D341Med (cell line): ENCODE results near the gene QPCT.
"Not testable (repeated sequence)": the region's sequence is repeated elsewhere in the genome, so short reads cannot be mapped to it uniquely, and the experiment has no call there.

ENCODE experiments used
- DNase-seq: peaks from one replicate; pipeline ENCODE4 v3.0.0; 2012; ENCODE audit warnings: low spot score

Gene QPCT

DNA sequence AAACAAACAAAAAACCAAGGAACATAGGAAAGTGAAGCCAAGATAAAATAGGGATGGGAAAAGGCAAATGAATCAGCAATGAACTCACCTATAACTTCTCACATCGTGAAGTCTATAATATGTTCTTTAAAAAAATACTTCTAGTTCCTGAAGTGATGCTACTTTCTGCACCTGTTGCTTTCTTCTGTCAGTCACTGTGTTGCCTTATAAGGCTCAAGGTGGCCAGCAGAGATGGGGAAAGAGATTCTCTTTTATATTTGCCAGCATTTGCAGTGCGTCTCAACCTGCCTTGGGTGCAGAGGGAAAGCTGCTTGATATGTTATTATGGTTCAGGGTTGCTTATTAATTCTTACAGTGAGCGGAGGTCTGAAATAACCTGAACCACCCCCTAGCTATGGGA, 14.0 kb downstream of the QPCT start:
- DNase-seq = no peak

DNA sequence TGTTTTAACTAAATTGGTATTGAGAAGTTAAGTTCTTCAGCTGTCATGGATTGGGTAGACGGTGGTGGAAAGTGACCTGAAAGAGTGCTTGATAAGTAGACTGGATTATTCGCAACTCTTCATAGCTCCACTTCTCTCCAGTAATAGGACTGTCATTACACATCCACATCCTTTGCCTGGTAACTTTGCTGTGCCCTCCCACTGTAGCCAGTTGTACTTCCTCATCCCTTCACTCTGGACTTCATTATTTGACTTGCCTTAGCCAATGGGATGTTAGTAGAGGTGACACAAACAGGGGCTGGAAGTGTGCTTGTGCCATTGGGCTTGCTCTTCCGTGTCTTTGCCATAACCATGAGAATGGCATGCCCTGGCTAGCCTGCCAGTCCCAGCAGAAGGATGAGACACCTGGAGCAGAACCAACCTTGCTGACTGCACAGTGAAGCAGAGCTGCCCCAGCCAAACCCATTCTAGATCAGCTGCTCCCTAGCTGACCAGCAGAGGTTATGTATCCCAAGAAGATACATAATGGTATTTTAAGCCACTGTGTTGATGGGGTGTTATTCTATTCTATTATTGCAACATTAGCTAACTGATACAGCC, 16.9 kb downstream of the QPCT start:
- DNase-seq = no peak

DNA sequence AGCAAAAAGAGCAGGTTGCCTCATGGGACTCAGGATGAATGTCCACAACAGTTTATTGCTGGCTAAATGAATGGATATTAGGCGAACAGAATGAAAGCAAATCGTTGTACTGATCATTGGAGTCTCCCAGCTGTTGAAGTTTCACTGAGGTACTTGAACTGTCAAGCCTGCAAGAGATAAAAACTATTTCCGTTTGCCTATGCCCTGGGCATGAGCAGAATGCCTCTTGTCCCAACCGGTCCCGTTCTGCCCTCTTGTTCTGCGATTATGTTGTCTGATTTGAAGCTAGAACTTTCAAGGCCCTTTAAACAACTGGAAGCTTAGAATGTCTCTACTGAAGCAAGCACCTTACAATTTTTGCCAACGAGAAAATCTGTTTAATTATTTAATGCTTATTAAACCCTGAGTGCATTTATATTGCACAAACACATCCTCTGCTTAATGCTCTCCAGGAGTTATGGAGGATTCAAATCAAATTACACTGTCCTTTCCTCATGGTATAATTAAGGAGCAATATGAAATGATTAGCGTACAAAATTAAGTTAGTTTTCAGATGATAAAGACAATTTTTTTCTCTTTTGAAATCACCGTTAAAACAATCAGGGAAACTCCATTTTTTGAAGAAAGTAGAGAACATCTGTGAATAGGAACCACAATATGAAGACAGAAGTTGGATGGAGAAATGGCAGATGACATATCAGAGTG, 17.7 kb downstream of the QPCT start:
- DNase-seq = no peak

DNA sequence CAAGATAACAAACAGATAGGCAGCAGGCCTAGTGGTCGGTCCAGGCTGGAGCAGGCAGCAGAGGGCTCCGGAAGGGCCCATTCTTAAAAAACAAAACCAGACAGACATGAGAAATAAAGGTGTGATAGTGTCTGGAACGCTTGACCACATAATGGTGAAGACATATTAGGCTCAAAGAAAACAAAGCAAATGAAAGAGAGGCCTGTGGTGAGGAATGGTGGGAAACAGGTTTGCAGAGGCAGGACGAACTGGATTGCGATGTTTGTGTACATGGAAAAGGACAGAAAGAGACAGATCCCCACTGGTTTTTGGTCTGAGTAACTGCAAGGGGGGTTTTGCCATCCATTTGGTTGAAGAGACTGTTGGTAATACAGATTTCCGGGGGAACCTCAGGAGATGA, 19.9 kb downstream of the QPCT start:
- no peak for DNase-seq

DNA sequence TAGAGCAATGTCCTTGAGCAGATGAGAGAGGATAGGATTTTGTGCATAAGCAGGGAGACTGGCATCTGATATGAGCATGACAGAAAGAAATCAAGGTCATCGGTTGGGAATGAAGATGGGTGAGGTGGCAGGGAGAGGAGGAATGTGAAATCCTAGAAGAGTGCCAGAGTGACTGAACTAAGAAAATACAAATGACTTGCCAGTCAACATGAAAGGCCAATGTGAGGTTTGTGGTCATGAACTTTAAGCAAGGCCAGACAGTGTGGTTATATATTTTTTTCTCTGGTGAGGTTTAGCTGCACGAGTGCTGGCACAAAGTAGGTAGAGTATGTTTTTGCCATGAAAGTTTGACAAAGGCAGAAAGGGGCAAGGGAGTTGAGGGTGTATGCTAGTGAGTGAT, 21.2 kb downstream of the QPCT start:
- no peak for DNase-seq

DNA sequence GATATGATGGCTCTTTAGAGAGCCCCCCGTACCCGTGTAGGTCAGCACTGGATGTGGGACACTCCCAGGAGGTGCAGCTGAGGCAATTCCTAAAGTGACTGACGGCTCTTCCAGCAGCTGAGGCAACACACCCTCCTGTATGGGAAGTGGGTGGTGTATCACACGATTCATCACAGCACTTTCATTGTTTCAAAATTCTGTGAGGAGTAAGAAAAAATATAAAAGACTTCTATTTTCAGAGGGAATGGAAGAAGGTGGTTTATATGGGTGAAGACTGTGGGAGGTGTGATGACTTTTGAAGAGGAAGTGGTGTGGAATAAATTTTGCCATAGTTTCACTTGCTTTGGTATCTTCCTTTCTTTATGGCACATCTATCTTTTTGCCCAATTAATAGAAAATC, 22.3 kb downstream of the QPCT start:
- DNase-seq = no peak

DNA sequence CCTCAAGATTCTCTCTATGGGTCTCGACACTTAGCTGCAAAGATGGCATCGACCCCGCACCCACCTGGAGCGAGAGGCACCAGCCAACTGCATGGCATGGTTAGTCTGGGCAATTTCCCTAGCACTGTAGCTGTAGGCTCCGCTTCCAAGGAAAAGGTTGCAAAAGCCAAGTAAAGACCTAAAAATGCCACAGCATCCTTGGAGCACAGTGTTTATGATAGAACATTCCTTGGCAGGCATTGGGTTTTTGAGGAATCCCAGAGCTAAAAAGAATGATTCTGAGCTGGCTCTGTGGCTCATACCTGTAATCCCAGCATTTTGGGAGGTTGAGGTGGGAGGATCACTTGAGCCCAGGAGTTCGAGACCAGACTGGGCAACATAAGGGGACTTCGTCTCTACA, 22.9 kb downstream of the QPCT start:
- DNase-seq = no peak

DNA sequence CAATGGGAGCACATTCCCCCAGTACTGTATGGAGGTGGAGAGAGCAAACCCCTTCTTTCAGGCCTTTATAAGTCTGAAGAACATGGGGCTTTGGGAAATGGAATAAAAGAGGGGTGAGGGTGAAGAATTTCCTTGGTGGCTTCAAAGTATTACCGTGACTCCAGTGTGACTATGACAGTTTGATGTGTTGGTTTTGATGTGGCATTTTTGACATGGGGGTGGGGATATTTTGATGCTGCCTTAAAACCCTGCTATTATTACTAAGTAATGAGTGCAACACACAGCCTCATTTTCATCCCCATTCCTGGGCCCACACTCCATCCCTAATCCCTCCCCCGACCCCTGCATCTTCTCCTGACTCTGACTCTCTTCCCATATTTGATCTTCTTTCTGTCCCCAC, 23.6 kb downstream of the QPCT start:
- DNase-seq = no peak

DNA sequence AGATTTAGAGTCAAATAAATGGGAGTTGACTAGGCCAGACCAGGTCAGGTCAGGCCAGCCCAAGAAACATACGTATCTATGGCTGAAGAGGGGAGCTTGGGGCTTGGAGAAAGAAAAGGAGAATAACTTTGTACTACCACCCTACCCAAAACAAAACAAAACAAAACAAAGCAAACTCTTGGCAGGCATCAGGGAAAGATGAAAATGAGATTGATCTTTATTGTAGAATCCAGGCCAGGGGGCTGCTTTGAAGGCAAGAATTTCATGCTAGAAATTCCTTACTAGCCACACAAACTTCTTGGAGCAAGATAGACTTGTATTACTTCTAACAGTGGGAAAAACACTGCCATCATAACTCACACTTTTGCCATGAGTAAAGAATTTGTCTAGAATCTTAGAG, 26.2 kb downstream of the QPCT start:
- DNase-seq = no peak

DNA sequence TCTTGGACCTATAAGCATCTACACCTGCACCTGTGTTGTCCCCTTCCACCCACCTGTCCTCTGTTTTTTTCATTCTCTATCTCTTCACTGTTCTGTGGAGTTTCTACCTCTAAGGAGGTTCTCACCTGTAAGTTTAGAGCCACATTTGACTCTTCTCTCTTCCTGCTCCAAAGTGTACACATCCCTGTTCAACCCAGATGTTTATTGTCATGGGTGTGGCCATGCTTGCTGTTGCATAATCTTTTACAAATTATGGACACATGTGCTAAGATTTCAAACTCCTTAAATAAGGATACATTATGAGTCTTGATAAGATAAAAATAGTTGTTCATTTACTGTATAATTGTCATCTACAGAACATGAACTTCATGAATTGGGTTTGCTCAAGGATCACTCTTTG, 27.6 kb downstream of the QPCT start:
- no peak for DNase-seq

DNA sequence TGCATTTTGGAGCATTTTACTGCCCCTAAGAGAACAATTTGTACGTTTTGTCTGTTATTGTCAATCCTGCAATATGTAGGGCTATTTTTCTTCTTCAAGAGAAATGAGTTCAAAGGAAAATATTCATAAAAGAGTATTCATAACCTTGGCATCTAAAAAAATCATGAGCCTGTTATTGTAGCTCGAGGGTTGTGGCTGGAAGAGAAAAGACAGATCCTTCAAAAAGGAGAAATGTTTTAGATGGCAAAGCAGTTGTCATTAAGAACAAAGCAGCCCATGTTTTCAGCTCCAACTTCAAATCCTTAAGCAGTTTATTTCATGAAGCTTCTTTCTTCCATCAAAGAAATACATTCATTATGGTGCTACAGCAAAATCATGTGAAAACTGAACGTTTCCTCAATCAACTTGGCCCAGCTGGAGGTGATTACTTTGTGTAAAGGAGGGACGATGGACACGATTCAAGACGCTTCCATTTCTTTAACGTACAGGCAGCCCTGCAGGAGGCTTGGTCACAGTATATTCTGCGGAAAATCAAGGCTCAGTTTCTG, 31.4 kb downstream of the QPCT start:
- DNase-seq = no peak

DNA sequence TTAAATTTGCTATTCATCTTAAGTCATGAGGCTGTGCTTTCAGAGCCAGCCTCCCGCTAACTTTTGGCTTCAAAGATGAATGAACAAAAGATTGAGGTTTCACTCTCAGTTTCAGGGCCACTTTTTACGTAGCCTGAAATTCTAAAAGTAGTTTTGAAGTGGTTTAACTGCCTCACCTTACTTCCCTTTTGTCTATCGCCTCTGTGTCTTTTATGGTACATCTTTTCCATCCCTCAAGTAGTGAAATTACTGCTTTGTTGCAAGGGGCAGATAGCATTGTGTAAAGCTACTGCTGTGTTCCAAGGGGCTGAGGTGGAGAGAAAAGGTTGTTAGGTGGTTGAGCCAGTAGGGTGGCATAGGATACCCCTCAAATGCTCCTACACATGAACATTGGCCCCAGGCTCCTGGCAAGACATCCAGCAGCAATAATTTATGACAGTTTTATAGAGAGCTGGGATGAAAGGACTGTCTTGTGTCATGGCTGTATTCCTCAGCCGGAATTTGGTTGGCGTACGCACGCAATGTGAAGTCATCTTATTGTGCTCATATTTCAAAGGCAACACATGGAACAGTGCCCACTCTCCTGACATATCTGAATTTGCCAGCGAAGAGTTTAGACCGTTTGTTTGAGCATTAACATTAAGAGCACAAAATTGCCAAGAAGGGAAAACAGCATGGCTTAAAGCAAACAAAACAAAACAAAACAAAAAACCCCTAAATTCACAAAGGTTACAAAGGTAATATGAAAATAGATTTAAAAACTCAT, 32.2 kb downstream of the QPCT start:
- no peak for DNase-seq

DNA sequence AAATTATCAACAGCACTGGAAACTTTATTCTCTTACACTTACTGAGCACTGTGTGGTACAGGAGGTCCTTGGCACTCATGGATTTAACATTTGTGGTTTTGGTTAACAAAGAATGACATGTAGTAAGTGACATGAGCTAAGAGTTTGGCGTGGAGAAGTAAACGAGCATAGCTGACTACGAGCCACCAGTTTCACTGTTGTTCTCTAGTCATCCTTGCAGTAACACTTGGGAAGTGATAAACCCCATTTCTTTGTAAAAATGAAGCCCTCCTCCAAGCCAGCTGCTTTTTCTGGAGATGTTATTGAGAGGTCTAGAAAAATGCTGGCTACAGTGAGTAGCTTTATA, 32.7 kb downstream of the QPCT start:
- DNase-seq = no peak

DNA sequence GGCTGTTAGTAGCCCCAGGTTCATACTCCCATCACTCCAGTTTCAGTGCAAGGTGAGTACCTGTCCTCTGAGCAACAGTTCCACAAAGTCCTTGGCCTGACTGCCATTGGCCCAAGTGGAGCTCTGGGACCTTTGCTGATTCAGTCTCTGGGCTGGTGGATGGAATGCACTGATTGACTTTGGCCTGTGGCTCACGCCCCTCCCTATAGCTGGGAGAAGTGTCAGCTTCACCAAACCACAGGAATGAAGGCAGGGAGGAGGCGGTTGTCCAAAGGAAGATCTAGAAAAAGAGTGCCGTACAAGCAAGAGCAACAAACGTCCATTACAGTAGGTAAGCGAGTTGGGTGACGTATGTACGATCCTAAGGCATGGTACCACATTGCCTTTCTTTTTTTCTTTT, 34.0 kb downstream of the QPCT start:
- no peak for DNase-seq

DNA sequence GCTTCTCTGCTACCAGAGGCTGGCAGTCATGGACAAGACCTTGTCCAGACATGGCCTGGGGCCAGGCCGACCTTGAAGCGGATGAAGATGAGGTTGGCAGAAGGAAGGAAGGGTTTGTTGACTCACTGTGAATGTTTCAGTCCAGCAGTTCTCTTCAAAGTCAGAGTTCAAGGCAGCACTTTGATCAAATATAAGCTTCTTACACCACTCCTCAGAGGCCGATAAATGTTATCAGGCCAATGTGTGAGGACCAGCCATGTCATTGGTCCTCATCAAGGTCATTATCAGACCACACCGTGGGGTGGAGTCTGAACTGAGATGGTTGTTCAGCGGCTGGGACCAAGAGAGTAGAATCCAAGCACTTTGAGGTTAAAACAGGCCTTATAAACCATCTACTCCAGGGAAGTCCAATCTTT, 35.5 kb downstream of the QPCT start:
- DNase-seq = no peak

DNA sequence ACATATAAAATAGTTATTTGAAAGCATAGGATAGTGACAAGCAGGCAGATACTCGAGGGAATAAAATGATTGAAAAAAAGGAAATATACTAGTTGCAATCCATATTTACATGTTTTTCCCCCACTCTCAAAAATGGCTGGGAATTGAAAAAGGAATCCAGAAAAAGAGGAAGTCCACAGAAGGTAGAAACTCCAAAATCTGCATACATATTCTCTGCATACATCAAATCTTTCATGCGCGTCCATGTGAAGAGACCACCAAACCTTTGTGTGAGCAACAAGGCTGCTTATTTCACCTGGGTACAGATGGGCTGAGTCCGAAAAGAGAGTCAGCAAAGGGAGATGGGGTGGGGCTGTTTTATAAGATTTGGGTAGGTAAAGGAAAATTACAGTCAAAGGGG, 36.4 kb downstream of the QPCT start:
- DNase-seq = not testable (repeated sequence)

DNA sequence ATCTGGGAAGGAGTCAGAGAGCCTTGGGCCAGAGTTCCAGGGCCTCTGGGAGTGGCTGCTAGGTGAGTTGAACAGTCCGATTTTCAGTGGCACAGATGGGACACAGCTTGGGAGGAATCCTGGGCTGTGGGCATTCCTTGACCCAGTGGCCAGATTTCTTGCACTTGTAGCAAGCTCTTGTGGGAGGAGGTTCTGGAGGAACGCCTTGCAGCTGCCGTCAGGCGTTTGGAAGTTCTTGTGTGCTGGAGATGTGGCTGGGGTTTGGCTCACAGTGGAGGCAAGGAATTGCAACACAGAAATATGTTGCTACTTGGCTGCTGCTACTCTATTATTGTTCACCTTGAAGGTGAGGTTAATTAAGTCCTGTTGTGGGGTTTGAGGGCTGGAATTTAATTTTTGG, 39.8 kb downstream of the QPCT start:
- DNase-seq = not testable (repeated sequence)

DNA sequence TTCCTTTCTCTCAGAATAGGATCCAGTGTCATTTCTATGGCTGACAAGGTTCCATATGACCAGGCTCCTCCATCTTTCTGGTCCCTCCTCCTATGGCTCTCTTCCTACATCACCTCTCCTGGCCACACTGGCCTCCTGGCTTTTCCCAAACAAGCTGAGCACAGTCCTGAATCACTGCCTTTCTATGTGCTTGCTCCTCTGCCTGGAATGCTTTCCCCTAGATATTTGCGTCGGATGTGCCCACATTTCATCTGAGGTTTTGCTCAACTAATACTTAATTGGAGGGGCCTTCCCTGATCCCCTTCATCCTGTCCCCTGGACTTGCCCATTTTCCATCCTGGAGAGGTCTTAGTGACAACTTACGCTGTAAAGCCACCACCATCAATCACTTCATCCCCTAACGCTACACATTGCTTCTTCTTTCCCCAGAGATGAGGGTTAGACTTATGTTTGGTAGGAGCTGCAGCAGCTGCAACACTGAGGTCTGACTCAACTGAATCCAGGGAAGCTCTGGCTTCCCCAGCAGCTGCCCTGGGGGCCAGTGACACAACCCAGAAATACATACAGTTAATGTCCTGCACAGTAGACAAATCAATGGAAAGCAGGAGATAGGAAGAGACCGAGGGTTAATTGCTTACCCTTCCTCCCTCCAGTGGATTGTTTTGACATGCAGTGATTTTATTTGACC, 42.9 kb downstream of the QPCT start:
- no peak for DNase-seq

DNA sequence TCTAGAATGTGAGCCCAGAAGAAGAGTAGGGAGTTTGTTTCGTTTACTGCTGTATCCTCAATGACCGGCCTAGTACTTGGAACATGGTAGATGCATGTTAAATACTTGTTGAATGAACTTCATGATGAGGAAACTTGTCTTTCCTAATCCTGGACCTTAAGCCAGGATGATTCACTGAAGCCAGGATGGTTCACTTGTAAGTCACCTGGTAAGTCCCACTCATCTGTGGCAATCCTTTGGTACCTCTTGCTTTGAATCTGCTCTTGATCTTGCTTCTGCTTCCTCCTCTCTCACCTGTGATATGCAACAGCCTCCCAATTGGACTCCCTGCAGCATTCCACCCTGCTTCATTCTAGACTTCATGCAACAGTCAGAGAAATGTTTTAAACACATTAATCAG, 43.6 kb downstream of the QPCT start:
- no peak for DNase-seq

DNA sequence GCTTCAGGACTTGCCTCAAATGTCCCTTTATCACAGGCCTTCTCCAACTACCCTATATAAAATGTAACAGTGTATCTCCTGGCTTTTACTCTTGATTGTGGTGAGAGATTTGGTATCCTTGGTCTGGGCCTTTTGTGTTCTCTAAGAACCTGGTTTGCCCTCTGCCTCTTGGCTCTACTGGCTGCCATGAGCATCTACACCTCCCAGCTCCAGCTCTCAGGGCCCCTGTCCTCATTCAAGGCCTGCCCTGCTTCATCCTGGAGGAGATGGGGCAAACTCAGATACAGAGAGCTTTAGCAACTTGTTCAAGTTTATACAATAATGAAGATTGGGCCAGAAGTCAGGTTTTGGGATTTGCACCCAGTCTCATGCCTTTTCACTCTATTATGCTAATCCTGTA, 45.0 kb downstream of the QPCT start:
- no peak for DNase-seq

DNA sequence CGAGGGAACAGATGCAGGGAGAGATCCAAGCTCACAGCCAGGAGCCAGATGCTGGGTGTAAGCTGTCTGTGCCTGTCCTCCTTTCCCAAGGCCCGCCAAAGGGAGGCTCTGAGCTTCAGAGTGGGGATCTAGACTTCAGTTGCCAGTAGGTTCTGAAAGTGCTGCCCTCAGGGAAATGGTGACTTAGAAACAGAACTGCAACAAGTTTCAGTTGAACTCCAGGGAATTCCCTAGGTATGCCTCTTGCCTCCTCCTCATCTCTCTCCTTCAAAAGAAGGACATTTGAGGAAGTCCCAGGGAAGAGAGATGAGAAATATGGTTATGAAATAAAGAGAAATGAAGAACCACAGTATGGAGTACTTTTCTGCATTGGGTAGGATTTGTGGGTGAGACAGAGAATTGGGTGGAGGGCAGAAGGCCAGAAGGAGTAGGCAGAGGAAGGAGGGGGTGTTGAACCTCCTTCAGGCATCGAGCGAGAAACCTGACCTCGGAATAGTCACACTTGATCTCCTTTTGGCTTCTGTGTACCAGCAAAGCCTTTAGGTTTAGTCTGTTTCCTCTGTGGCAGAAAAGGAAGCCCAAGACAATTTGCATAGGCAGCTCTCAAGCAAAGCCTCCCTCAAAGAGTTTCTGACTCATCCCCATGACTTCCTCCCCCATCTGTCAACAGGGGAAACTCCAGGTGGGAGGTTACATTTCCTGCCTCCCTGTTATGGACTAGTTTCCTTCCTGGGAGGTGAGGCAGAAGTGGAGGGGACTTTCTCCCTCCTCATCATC, 45.7 kb downstream of the QPCT start:
- DNase-seq = no peak

DNA sequence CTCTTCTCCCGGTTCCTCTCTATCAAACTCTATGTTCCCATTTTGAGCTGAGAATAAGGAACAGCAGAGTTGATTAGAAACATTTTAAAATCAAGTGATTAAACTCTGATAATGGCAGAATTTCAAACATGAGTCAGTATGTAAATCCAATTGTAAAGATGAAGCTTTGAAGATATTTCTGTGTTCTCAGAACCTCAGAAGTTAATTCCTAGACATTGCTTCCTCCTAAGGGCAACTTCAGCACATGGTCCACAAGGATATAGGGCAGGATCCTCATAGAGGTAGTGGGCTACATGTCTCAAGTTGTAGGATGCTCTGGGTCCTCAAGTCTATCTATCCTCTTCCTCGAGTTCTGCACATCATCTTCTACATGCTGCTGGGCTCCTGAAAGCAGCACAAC, 46.3 kb downstream of the QPCT start:
- DNase-seq = no peak
